GM19455 (cell line): Measurements from ENCODE around the gene FOXN3.

Source experiments
- ATAC-seq: cut with Tn5 transposase; IDR thresholded peaks from one replicate; pipeline ENCODE4 v1.9.1; 2021; ENCODE audit not compliant: unreplicated experiment

The FOXN3 gene

GRCh38 chr14:89284333-89285058 is 132.5 kb downstream of the FOXN3 start:
- ATAC-seq, result no peak

- ATAC-seq, result no peak
These were observed 133.5 kb downstream of the FOXN3 start for GRCh38 chr14:89283327-89284060.

- ATAC-seq, result no peak
These were observed 134.8 kb downstream of the FOXN3 start for GRCh38 chr14:89282191-89282590.

GRCh38 chr14:89280600-89280999 is 136.4 kb downstream of the FOXN3 start:
- ATAC-seq, result no peak

- ATAC-seq, result no peak
These were observed 137.3 kb downstream of the FOXN3 start for GRCh38 chr14:89279649-89280232.

GRCh38 chr14:89277203-89277602 is 139.8 kb downstream of the FOXN3 start:
- no peak for ATAC-seq

GRCh38 chr14:89276424-89276975 is 140.5 kb downstream of the FOXN3 start:
- peak; percentile 86 for ATAC-seq

- no peak for ATAC-seq
These were observed 146.4 kb downstream of the FOXN3 start for GRCh38 chr14:89270439-89271227.

GRCh38 chr14:89269404-89269803 is 147.6 kb downstream of the FOXN3 start:
- no peak for ATAC-seq

- no peak for ATAC-seq
These were observed 148.5 kb downstream of the FOXN3 start for GRCh38 chr14:89268514-89268913.

GRCh38 chr14:89267656-89268055 is 149.4 kb downstream of the FOXN3 start:
- ATAC-seq, result no peak

- no peak for ATAC-seq
These were observed 149.9 kb downstream of the FOXN3 start for GRCh38 chr14:89267163-89267562.

GRCh38 chr14:89266754-89267153 is 150.3 kb downstream of the FOXN3 start:
- ATAC-seq, result no peak

GRCh38 chr14:89265234-89265633 is 151.8 kb downstream of the FOXN3 start:
- no peak for ATAC-seq

- no peak for ATAC-seq
These were observed 152.7 kb downstream of the FOXN3 start for GRCh38 chr14:89264196-89264800.

- ATAC-seq, result no peak
These were observed 155.0 kb downstream of the FOXN3 start for GRCh38 chr14:89262041-89262440.

GRCh38 chr14:89260898-89261297 is 156.1 kb downstream of the FOXN3 start:
- ATAC-seq, result no peak

- no peak for ATAC-seq
These were observed 157.0 kb downstream of the FOXN3 start for GRCh38 chr14:89259951-89260609.

GRCh38 chr14:89258728-89259273 is 158.2 kb downstream of the FOXN3 start:
- no peak for ATAC-seq

- no peak for ATAC-seq
These were observed 160.1 kb downstream of the FOXN3 start for GRCh38 chr14:89256951-89257350.
